ENCODE results near the gene IL17REL. TPM values are rescaled to one million over a fixed set of nuclear protein-coding genes. Genes with fewer than 3 reads are reported as not detected.

IL17REL gene
- total RNA-seq, 1 donor from 2014 or later, result not detected

DNA sequence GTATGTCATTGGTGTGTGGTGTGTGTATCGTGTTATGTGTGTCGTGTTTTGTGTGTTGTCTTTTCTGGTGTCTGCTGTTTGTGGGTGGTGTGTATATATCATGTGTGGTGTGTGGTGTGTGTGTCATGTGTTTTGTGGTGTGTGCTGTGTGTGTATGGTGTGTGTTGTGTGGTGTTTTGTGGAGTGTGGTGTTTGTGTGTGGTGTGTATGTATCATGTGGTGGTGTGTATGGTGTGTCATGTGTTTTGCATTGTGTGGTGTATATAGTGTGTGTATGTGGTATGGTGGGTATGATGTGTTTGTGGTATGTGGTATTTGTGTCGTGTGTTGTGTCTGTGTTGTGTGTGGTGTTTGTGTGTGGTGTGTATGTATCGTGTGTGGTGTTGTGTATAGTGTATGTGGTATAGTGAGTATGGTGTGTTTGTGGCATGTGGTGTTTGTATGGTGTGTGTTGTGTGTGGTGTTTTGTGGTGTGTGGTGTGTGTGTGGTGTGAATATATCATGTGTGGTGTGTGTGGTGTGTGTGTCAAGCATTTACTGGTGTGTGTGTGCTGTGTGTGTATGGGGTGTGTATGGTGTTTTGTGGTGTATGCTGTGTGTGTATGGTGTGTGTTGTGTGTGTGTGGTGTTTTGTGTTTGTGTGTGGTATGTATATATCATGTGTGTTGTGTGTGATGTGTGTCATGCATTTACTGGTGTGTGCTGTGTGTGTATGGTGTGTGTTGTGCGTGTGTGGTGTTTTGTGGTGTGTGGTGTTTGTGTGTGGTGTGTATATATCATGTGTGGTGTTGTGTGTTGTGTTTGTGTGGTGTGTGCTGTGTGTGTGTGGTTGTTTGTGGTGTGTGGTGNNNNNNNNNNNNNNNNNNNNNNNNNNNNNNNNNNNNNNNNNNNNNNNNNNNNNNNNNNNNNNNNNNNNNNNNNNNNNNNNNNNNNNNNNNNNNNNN is 39.3 kb downstream of the IL17REL start:
- ATAC-seq, result no peak

DNA sequence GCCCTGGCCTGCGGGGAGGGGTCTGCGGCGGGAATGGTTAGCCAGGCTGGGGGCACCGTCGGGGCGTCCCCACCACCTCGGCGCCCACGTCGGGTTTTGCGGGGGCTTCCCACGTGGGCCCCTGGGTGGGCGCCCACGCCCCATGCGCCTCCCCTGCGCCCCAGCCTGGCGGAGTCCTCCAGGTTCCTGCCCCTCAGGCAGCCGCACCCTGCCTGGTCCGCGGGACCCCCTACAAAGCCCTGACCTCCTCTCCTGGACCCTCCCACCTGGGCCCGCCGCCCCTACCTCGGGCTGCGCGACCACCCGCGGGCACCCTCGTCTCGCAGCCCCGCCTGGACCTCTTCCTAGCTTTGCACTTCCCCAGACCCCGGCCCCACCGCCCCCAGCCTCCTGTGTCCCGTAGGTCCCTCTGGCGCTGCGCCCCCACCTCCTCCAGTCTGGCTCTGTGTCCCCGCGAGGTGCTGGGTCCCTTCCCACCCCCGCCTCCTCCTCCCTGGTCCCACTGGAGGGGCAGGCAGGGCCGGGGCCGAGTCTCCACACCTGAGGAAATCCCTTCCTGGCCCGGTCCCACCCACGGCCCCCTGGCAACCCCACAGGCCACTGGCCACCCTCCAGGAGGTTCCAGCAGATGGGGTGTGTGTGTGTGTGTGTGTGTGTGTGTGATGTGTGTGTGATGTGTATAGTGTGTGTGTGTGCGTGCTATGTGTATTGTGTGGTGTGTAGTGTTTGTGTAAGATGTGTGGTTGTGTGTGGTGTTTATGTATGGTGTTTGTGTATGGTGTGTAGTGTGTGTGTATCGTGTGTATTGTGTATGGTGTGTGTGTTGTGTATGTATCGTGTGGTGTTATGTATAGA is 40.2 kb downstream of the IL17REL start:
- intact Hi-C loops (cut with DNase I), result loop anchor here (10.0 kb wide), 1 partner anchor 48 kb away; no protein-coding TSS in a partner anchor
- ATAC-seq (no peak), DNase-seq (ENCODE audit: low spot score) (peak; percentile 67)

More for the DNA sequence above, 39.3 kb downstream of the IL17REL start:
- intact Hi-C loops (cut with DNase I), result loop anchor here (10.0 kb wide), 1 partner anchor 48 kb away; no protein-coding TSS in a partner anchor
- no peak for DNase-seq (ENCODE audit: low spot score)

DNA sequence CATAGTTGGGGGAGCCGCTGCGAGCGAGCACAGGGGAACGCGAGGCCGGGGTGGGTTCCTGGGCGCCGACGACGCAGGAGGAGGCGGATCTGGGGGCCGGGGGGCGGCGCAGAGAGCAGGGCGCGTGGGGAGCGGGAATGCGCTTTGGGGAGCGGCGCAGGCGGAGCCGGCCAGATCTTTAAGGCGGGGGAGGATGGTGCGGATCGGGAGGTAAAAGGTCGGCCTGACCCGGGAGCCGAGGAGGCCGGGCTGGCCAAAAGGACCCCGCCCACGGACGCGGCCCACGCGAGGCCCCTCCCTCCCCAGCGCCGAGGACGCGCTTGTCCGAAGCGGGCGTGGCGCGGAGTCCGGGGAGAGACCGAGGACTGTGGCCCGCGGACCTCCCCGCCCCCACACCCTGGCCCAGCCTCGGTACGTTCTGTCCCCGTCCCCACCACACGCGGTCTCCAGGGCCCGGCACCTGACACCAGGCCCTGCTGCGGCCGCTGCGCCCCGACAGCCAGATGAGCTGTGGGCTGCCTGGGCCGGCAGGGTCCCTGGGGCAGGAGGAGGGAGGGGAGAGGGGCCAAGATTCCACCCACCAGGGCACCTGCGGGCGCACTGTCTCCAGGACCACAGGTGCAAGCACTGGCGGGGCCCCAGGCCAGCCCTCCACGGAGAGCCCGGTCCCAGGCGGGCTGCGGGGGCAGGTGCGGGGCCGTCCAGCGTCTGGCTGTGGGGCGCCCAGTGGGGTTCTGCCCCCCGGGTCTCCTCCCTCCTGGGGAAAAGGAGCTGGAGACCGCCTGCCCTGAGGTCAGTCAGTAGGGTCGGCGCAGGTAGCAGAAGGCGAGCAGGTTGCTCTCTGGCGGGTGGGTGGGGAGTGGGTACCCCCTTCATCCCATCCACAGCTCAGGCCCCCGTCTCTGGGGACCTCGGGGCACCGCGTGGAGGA is 41.1 kb downstream of the IL17REL start:
- intact Hi-C loops (cut with DNase I), result loop anchor here (10.0 kb wide), 1 partner anchor 47 kb away; no protein-coding TSS in a partner anchor
- DNase-seq (ENCODE audit: low spot score) (peak; percentile 88), ATAC-seq (peak; percentile 67)

DNA sequence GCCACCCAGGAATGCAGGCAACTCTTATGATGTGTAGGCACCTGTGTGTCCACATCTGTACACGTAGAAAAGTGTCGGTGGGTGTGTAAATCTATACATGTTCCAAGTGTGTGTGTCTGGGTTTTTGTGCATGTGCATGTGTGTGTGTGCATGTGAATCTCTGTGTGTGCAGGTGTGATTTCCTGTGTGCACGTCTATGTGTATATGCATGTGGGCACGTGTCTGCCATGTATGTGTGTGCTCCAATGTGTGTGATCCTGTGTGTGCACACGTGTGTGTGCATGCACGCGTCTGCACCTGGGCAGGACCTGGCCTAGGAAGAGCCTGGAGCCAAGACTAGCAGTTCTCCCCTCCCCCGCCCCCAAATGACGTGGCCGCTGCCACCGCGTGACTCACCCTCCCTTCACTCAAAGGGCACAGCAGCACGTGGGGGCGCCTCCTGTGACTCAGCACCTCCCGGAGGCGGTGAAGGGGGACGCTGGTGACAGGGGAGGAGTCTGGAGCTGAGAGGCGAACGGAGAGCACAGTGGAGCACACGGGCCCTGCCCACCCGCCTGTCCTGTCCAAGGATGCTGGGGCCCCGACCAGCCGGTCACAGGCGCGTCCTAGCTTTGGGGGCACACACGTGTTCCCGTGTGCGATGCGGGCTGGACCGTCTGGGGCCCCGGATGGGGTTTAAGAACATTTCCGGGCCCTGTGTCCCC is 41.9 kb downstream of the IL17REL start:
- peak; percentile 94 for DNase-seq (ENCODE audit: low spot score)
- peak; percentile 87 for ATAC-seq
- intact Hi-C loops (cut with DNase I), result loop anchor here (10.0 kb wide), 1 partner anchor 46 kb away; no protein-coding TSS in a partner anchor

DNA sequence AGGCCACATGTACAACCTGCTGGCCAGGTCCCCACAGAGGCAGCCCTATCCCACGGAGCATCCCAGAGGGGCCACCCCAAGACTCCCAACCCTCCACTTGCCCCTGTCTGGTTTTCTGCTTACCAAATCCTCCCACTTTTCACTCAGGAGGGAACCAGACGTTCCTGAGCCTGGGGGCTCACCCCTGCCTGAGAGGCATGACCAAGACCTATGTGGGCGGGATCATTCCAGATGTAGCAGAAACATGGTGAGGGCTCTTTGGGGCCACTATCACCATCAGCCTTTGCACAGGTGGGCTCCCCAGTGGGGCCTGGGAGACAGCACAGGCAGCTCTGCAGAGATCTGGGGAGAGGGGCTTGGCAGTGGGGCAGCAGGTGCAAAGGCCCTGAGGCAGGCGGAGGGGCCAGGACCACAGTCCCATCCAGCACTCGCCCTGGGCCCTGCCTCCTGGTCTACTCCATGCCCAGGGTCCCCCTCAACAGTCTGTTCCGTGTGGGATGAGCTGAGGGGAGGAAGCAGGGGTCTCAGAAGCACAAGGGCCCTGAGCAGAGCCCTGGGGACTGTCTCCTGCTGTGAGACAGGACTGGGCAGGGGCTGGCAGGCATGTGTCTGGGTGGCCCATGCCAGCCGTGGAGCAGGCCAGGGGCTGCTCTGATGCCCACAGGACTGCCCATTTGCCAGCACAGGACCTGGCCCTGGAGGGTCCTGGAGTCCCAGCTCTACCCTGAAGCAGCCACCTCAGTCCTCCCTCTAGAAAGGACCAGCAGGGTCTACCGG is 42.6 kb downstream of the IL17REL start:
- ATAC-seq (no peak), DNase-seq (ENCODE audit: low spot score) (peak; percentile 59)
- intact Hi-C loops (cut with DNase I), result loop anchor here (10.0 kb wide), 1 partner anchor 45 kb away; no protein-coding TSS in a partner anchor

DNA sequence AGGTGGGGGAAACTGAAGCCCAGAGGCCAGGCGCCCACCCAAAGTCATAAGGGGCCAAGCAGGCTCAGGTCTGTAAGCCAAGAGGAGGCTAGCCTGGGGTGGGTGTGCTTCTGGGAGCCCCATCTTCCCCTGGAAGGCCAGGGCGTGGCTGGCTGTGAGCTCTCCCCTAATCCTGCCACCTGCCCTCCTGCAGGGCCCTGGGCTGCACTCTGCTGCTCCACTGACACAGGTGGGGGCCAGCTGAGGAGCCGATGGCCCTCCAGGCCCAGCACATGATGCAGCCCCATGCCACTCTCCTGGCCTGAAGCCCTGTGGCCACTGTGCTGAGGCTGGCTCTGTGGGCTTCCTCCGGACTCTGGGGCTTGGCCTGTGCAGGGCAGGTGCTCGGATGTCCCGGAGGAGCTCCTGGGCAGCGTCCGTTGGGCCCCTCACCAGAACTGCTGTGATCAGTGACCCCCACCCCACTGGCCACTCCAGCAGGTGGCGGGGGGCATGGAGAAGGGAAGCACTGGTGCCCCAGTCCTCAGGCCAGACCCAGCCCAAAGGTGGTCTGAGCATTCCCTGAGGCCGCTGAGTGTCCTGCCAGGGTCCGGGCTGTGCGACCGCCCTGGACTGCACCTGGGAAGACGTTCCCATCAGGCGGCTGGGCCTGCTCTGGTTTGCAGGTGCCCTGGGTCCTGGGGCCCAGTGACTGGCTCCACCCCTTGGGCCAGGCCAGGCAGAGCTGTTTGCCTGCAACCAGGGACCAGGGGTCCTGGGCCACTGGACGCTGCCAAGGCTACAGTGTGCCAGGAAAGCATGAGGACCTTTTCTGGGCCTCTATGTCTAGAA is 43.5 kb downstream of the IL17REL start:
- intact Hi-C loops (cut with DNase I), result no loop called here
- no peak for ATAC-seq
- peak; percentile 60 for DNase-seq (ENCODE audit: low spot score)

DNA sequence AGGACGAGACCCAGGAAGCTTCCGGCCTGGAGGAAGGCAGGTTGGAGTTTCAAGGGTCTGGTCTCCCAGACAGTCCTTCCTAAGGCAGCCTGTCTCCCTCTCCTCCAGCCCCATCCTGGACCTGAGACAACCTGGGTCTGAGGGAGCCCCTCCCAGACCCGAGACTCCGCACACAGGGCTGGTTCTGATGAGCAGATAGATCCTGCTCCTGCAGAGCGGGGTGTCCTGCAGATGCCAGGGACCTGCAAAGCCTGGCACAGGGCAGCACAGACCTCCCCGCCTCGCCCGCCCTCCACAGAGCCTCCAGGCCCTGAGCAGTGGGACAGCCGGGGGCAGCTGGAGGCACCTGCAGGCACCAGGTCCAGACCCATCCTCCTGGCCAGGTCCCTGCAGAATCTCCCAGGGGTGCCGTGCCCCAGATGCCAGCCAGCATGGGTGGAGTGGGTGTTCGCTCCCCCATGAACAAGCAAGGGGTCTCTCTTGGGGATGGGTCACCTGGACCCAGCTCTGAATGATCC is 44.2 kb downstream of the IL17REL start:
- intact Hi-C loops (cut with DNase I), result no loop called here
- ATAC-seq (no peak), DNase-seq (ENCODE audit: low spot score) (no peak)

DNA sequence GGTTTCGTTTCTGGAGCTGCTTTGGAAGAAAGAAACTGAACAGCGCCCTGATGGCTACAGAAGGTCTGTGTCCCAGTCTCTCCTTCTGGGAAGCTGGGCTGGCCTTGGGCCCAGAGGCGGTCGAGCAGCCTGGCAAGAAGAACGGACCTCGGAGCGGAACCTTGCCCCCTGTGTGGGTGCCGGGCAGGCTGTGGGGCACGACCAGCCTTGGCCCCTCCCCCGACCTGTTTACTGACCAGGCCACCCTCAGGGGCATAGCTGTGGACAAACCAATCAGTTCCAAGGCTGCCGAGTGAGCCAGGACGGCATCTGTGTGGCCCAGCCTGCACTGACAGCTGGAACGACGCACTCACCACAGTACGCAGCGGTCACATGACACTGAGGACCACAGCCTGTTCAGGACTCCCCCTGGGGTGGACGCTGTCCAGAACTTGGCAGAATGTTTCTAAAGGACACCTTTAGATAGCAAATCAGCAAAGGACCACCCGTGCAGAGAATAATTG is 44.8 kb downstream of the IL17REL start:
- intact Hi-C loops (cut with DNase I), result no loop called here
- ATAC-seq (peak; percentile 42), DNase-seq (ENCODE audit: low spot score) (peak; percentile 76)

DNA sequence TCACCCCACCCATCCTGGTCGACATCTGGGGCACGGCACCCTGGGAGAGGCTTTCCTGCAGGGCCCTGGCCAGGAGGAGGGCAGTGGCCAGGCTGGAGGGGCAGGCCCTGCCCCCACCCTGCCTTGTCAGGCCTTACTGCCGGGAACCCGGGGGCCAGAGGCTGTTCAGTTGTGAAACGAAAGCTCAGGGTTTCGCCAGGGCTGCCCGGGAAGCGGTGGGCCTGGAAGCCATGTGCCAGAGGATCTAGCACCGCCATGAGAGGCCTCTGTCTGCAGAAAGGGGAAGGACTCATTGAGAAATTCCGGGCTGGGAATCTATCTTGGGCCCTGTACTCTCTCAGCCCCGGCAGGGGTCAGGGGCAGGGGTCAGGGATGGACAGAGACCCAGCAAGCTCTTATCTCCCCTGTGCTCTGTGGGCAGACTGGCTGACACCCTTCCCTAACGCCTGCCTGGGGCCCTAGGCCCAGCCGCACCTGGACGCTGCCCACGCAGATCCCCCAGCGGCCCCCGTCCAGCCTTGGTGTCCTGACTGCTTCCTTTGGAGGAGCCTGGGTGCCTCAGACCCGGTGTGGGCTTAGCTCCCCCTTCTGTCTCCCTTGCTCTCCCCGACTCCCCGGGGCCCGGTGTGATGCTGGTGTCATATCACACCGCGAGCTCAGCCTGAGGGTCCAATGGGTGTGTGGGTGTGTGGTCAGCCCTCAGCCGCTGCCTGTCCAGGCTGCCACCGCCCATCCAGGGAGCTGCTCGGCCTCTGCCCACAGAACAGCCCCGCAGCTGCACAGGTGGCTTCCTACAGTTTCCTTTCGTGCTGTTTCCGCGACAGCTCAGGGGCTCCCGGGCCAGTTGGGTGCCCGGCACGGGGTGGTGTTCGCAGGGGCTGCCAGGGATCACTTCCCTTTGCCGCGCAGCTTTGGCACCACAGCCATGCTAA is 45.5 kb downstream of the IL17REL start:
- intact Hi-C loops (cut with DNase I), result no loop called here
- peak; percentile 2 for ATAC-seq
- peak; percentile 78 for DNase-seq (ENCODE audit: low spot score)

DNA sequence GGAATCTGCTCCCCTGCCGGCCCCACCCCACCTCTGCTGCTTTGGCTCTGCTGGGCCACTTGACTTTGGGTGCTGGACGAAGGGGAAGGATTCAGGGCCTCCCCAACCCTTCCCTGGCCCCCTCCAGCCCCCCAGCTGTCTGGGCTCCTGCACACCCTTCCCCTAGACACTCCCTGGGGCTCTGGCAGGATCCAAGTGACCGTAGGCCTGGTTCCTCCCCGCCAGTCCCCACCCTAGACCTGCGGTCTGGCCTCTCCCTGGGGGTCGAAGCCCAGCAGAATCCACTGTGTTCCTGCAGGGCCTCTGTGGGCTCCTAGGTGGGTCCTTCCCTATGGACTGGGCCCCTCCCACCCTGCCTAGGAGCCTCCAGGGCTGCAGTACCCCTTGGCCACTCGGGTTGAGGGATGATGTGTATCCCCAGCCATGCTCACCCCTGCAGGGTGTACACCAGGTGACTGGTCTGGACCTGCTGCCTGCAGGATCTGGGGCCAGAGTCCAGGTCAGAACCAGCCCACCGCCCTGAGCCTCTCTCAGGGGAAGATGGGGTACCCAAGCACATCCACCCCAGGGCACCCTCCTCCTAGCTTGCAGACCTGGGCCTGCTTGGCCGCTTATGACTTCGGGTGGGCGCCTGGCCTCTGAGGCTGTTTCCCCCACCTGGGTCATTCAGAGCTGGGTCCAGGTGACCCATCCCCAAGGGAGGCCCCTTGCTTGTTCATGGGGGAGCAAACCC is 46.4 kb downstream of the IL17REL start:
- intact Hi-C loops (cut with DNase I), result no loop called here
- DNase-seq (ENCODE audit: low spot score) (peak; percentile 61), ATAC-seq (no peak)

DNA sequence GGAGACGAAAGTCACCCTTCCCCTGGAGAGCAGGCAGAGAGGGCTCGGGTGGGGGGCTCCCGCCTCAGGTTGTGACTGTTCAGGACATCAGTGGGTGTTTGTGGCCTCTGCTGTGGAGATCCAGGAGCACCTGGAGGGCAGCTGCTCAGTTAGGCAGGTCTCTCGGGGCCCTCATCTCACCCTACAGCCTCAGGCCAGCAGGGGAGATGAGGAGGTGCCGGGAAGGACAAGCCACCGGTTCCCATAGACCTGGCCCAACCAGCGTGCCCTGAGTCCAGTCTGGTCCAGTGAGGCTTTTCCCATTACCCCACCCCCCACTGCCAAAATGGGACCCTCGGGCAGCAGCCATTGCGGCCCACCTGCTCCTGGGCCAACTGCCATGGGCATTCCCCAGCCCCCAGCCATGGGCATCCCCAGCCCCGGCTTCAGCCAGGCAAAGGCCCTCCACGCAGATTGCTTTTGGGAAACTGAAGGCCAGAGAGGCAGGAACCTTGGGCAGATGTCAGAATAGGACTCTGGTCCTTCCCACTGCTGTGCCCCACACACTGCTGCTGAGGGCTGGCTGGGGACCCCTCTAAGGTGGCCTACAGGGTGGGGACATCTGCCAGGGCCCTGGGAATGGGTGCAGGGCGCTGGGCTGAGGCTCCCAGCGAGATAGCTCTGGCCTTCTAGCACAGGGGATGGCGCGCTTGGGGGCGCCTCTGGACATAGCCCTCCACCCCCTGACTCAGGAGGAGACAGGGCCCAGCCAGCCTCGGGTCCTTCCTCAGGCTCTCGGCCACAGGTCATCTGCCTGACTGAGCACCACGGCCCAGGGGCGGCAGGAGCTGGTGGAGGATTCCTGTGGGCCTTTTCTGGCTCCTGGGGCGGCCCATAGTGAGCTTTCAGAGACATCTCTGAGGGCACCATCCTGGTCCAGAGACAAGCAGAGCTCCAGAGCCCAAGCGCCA is 47.2 kb downstream of the IL17REL start:
- ATAC-seq, result no peak
- DNase-seq (ENCODE audit: low spot score), result peak; percentile 63
- intact Hi-C loops (cut with DNase I), result no loop called here

DNA sequence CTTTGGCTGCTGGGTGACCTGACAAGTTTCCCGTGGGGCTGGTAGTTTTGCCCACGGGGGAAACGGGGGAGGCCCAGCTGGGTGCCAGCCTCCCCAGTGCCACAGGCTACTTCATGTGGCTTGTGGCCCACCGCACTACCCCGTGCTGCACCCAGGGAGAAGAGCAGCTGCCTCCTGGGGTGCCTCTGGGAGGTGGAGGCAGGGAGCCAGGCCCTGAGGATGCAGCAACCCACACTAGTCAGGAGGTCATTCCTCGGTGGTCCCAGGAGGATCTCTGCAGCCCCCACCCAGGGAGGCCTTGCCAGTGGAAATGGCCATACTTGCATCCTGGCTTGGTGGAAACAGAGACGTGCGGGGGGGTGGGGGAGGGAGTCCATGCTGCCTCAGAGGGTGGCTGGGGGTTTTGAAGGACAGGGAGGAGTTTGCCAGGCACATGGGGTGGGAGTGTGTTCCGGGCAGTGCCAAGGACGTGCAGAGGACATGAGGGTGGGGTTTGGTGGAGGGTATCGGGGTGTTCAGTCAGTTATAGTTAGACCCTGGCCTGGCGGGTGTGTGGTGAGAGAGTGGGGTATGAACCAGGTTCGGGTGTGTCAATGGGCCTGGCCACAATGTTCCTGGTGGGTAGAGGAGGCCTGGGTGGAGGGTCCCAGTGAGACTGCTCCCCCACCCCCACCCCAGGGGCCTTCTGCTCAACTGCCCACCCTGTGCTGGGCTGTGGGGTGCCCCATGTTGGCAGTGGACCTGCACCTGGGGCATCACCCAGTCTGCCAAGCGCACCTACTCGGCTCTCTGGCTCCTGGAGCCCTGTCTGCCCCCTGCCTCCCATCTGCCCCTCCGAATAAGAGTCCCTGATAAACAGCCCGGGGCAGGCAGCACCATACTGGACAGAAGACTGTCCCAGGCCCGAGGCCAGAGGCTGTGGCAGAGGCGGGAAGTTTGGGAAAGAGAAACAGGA is 48.2 kb downstream of the IL17REL start:
- intact Hi-C loops (cut with DNase I), result no loop called here
- ATAC-seq (no peak), DNase-seq (ENCODE audit: low spot score) (peak; percentile 60)
